ENCODE data around the gene TUBA1B. TPM values are rescaled to one million over a fixed set of nuclear protein-coding genes. Genes with fewer than 3 reads are reported as not detected.

TUBA1B gene
- total and polyA plus RNA-seq, 11 donors: 189 to 1,651 (median 464) TPM

GRCh38 chr12:49110464-49111155 is 20.6 kb downstream of the TUBA1B start, which contains the start of gene LMBR1L:
LMBR1L (minus strand) TSS chr12:49110847; CDS start chr12:49110555, 292 bp downstream.
- DNase-seq (peak; percentile 95 to 98 (median 96)), ATAC-seq (peak; percentile 96 to 98 (median 97))
- WGBS, 4 donors: 0 to 1% (median 0%) methylated on average over 25 to 43 of the region's 43 CpGs
- peak within 1 kb of the TSS; percentile 71 to 100 (median 96) for H3K4me3 ChIP-seq
- peaks cover 3 to 50% (median 43%) of the 10 kb centered on the region in 12 donors for H3K4me1 ChIP-seq
- TF ChIP-seq POLR2A (IDR thresholded peaks at IDR 0.05) (peak; percentile 60 to 91), CTCF (IDR thresholded peaks at IDR 0.05) (peak in 11 of 12 donors; percentile 25 to 71 (median 49))
- H3K9me3 ChIP-seq: no peaks in the 10 kb centered on the region
- H3K27me3 ChIP-seq: no peaks in the 10 kb centered on the region
- H3K36me3 ChIP-seq: peaks cover 0 to 15% (median 7%) of the 10 kb centered on the region in 9 donors
- peak within 1 kb of the TSS; percentile 94 to 100 (median 99) for H3K27ac ChIP-seq
- intact Hi-C loops (cut with DNase I): loop anchor here in 2 of 10 donors (1.0 to 2.0 kb wide), 2 partner anchors 20 kb away; partner anchors contain the start of gene TUBA1B (in 1 of the 2)

- DNase-seq: peak in 3 of 5 donors; percentile 38 to 59 (median 49)
- 3 to 8% (median 4%) methylated on average over 13 to 33 of the region's 33 CpGs for WGBS, 4 donors
Observed at GRCh38 chr12:49109641-49110463, 21.3 kb downstream of the TUBA1B start.

GRCh38 chr12:49108958-49109404 is 22.2 kb downstream of the TUBA1B start:
- ATAC-seq (peak; percentile 36 to 74 (median 64)), DNase-seq (peak in 4 of 5 donors; percentile 64 to 82 (median 68))
- no peaks in the 10 kb centered on the region for H3K27me3 ChIP-seq
- intact Hi-C loops (cut with DNase I): no loop called here
- peaks cover 0 to 28% (median 17%) of the 10 kb centered on the region in 9 donors for H3K36me3 ChIP-seq
- WGBS, 4 donors: 0 to 11% (median 2%) methylated on average over 3 to 4 of the region's 4 CpGs
- H3K27ac ChIP-seq: peak overlapping the region; percentile 94 to 100 (median 99)
- no peak for TF ChIP-seq CTCF (IDR thresholded peaks at IDR 0.05)
- TF ChIP-seq POLR2A (IDR thresholded peaks at IDR 0.05): peak in 1 of 2 donors; percentile 19
- peaks cover 3 to 66% (median 59%) of the 10 kb centered on the region in 12 donors for H3K4me1 ChIP-seq
- H3K4me3 ChIP-seq: peak overlapping the region in 11 of 12 donors; percentile 71 to 100 (median 98)
- H3K9me3 ChIP-seq: no peaks in the 10 kb centered on the region

More at GRCh38 chr12:49109641-49110463, 21.3 kb downstream of the TUBA1B start:
- H3K27me3 ChIP-seq: no peaks in the 10 kb centered on the region
- ATAC-seq: peak; percentile 7 to 43 (median 18)
- TF ChIP-seq CTCF (IDR thresholded peaks at IDR 0.05): no peak
- TF ChIP-seq POLR2A (IDR thresholded peaks at IDR 0.05): no peak
- H3K36me3 ChIP-seq: peaks cover 0 to 19% (median 9%) of the 10 kb centered on the region in 9 donors
- peaks cover 3 to 57% (median 50%) of the 10 kb centered on the region in 12 donors for H3K4me1 ChIP-seq
- H3K27ac ChIP-seq: peak overlapping the region; percentile 94 to 100 (median 99)
- H3K4me3 ChIP-seq: peak overlapping the region; percentile 71 to 100 (median 96)
- intact Hi-C loops (cut with DNase I): loop anchor here in 2 of 10 donors (1.0 to 2.0 kb wide), 2 partner anchors 20 to 21 kb away; partner anchors contain the start of gene TUBA1B (in 1 of the 2)
- H3K9me3 ChIP-seq: no peaks in the 10 kb centered on the region
